ENCODE measurements around the gene TGFB2. TPM values are rescaled to one million over a fixed set of nuclear protein-coding genes. Genes with fewer than 3 reads are reported as not detected.

The TGFB2 gene
- total RNA-seq, 2 experiments from 2014 or later, result 0.03 to 0.11 TPM

GRCh38 chr1:218424502-218424901 is 79.4 kb downstream of the TGFB2 start:
- no TSS peak for BruUV-seq (replicated peaks)
- no peak overlapping the region for H3K4me2 ChIP-seq (ENCODE audit: low read length)
- POLR2A ChIA-PET, result no interaction called here

GRCh38 chr1:218425647-218426342 is 80.7 kb downstream of the TGFB2 start:
- no TSS peak for BruUV-seq (replicated peaks)
- H3K36me3 ChIP-seq (ENCODE audit: insufficient read depth, low read length), result no peaks in the 10 kb centered on the region
- H2AFZ ChIP-seq (ENCODE audit: low read length), result no peak overlapping the region
- no peaks in the 10 kb centered on the region for H3K9me2 ChIP-seq (ENCODE audit: insufficient read depth, low read length)
- no peak for TF ChIP-seq EZH2phosphoT487 (IDR thresholded peaks at IDR 0.05; ENCODE audit: borderline replicate concordance, low read depth, low read length)
- TF ChIP-seq CTCF (conservative IDR thresholded peaks at IDR 0.05; ENCODE audit: low read length), result no peak
- no peaks in the 10 kb centered on the region for H3K9me3 ChIP-seq (ENCODE audit: low read length)
- H3K27ac ChIP-seq (ENCODE audit: low read depth, low read length, poor library complexity, severe bottlenecking), result no peak overlapping the region
- no peak for DNase-seq (ENCODE audit: low spot score)
- H3K79me2 ChIP-seq (ENCODE audit: insufficient read depth, low read depth, low read length), result no peaks in the 10 kb centered on the region
- intact Hi-C loops (cut with micrococcal nuclease; ENCODE audit: unreplicated experiment), result no loop called here
- no peaks in the 10 kb centered on the region for H3K4me1 ChIP-seq (ENCODE audit: insufficient read depth, low read length, poor library complexity, severe bottlenecking)
- ChIA-PET CTCF (ENCODE audit: unreplicated experiment) (no interaction called here), POLR2A (no interaction called here)
- no peak overlapping the region for H3K4me2 ChIP-seq (ENCODE audit: low read length)
- no peaks in the 10 kb centered on the region for H4K20me1 ChIP-seq (ENCODE audit: insufficient read depth, low read length)
- no peak overlapping the region for H3K4me3 ChIP-seq (ENCODE audit: low read depth, low read length, poor library complexity, severe bottlenecking)

More at GRCh38 chr1:218424502-218424901, 79.4 kb downstream of the TGFB2 start:
- Histone ChIP-seq H3K36me3 (ENCODE audit: insufficient read depth, low read length) (no peaks in the 10 kb centered on the region), H3K79me2 (ENCODE audit: insufficient read depth, low read depth, low read length) (no peaks in the 10 kb centered on the region), H2AFZ (ENCODE audit: low read length) (no peak overlapping the region), H3K4me3 (ENCODE audit: low read depth, low read length, poor library complexity, severe bottlenecking) (no peak overlapping the region), H3K9me3 (ENCODE audit: low read length) (no peaks in the 10 kb centered on the region), H3K9me2 (ENCODE audit: insufficient read depth, low read length) (no peaks in the 10 kb centered on the region), H3K27ac (ENCODE audit: low read depth, low read length, poor library complexity, severe bottlenecking) (no peak overlapping the region), H3K4me1 (ENCODE audit: insufficient read depth, low read length, poor library complexity, severe bottlenecking) (no peaks in the 10 kb centered on the region), H4K20me1 (ENCODE audit: insufficient read depth, low read length) (no peaks in the 10 kb centered on the region)
- intact Hi-C loops (cut with micrococcal nuclease; ENCODE audit: unreplicated experiment), result no loop called here
- TF ChIP-seq CTCF (conservative IDR thresholded peaks at IDR 0.05; ENCODE audit: low read length) (no peak), EZH2phosphoT487 (IDR thresholded peaks at IDR 0.05; ENCODE audit: borderline replicate concordance, low read depth, low read length) (no peak)
- CTCF ChIA-PET (ENCODE audit: unreplicated experiment), result no interaction called here
- DNase-seq (ENCODE audit: low spot score), result no peak

GRCh38 chr1:218426343-218426657 is 81.2 kb downstream of the TGFB2 start:
- DNase-seq (ENCODE audit: low spot score), result no peak
- H3K36me3 ChIP-seq (ENCODE audit: insufficient read depth, low read length), result no peaks in the 10 kb centered on the region
- POLR2A ChIA-PET, result interaction anchor here (0.5 kb wide), 1 partner anchor 448 kb away, joined by 3 read pairs; no protein-coding TSS in a partner anchor
- no peak overlapping the region for H3K4me3 ChIP-seq (ENCODE audit: low read depth, low read length, poor library complexity, severe bottlenecking)
- H3K9me3 ChIP-seq (ENCODE audit: low read length), result no peaks in the 10 kb centered on the region
- intact Hi-C loops (cut with micrococcal nuclease; ENCODE audit: unreplicated experiment), result no loop called here
- no peak for TF ChIP-seq EZH2phosphoT487 (IDR thresholded peaks at IDR 0.05; ENCODE audit: borderline replicate concordance, low read depth, low read length)
- no peak for TF ChIP-seq CTCF (conservative IDR thresholded peaks at IDR 0.05; ENCODE audit: low read length)
- H3K9me2 ChIP-seq (ENCODE audit: insufficient read depth, low read length), result no peaks in the 10 kb centered on the region
- no peaks in the 10 kb centered on the region for H4K20me1 ChIP-seq (ENCODE audit: insufficient read depth, low read length)
- no peak overlapping the region for H3K4me2 ChIP-seq (ENCODE audit: low read length)
- BruUV-seq (replicated peaks), result no TSS peak
- H2AFZ ChIP-seq (ENCODE audit: low read length), result no peak overlapping the region
- CTCF ChIA-PET (ENCODE audit: unreplicated experiment), result no interaction called here
- H3K27ac ChIP-seq (ENCODE audit: low read depth, low read length, poor library complexity, severe bottlenecking), result no peak overlapping the region
- H3K4me1 ChIP-seq (ENCODE audit: insufficient read depth, low read length, poor library complexity, severe bottlenecking), result no peaks in the 10 kb centered on the region
- no peaks in the 10 kb centered on the region for H3K79me2 ChIP-seq (ENCODE audit: insufficient read depth, low read depth, low read length)
